Keratinocyte (primary cell): ENCODE data around the gene SCUBE1. TPM values are rescaled to one million over a fixed set of nuclear protein-coding genes. Genes with fewer than 3 reads are reported as not detected.

Experiments
- DNase-seq: peaks from one replicate; pipeline ENCODE4 v3.0.0-alpha.2; 2011; ENCODE audit warnings: low read depth, missing footprints, low spot score
- FAIRE-seq: peaks from 2 replicates; lab custom pipeline; 2011; peaks lifted over from hg19 to GRCh38; lab: Jason Lieb, UNC
- H2AFZ ChIP-seq: 2 replicates; pipeline ENCODE4 v1.6.0; 2012; ENCODE audit warnings: low read length, control low read depth, inconsistent platforms; ENCODE audit not compliant: control insufficient read depth
- H3K27ac ChIP-seq: 2 replicates; pipeline ENCODE4 v1.5.1; 2011; ENCODE audit warnings: low read length; ENCODE audit not compliant: control insufficient read depth, insufficient read depth
- H3K27me3 ChIP-seq: 3 replicates; pipeline ENCODE4 v1.6.0; 2011; ENCODE audit warnings: low read length; ENCODE audit not compliant: control insufficient read depth, insufficient read depth; ENCODE audit errors: extremely low read depth
- H3K36me3 ChIP-seq, 2 experiments: 2 replicates in 1 of 2; 3 replicates in 1 of 2; pipeline ENCODE4 v1.5.1; 2011; ENCODE audit warnings: low read length in 2 of 2, mild to moderate bottlenecking in 1 of 2; ENCODE audit not compliant: control insufficient read depth in 2 of 2, insufficient read depth in 2 of 2; ENCODE audit errors: extremely low read depth in 1 of 2
- H3K4me1 ChIP-seq: 3 replicates; pipeline ENCODE4 v1.5.1; 2011; ENCODE audit warnings: low read length; ENCODE audit not compliant: control insufficient read depth, insufficient read depth; ENCODE audit errors: extremely low read depth
- H3K4me2 ChIP-seq: 3 replicates; pipeline ENCODE4 v1.6.0; 2011; ENCODE audit warnings: low read depth, low read length; ENCODE audit not compliant: control insufficient read depth, insufficient read depth; ENCODE audit errors: extremely low read depth
- H3K4me3 ChIP-seq, 3 experiments: fragments of 200-600 bp in 1 of 3; sonication (generic) in 1 of 3; 2 replicates in 2 of 3; 3 replicates in 1 of 3; pipeline ENCODE4 v1.5.1; 2011 to 2016; ENCODE audit warnings: low read length in 3 of 3, mild to moderate bottlenecking in 3 of 3, control low read depth in 2 of 3, inconsistent platforms in 1 of 3, low read depth in 1 of 3, mixed read lengths in 1 of 3, mixed run types in 1 of 3, moderate library complexity in 1 of 3; ENCODE audit not compliant: control insufficient read depth in 2 of 3, insufficient read depth in 2 of 3; ENCODE audit errors: extremely low read depth in 1 of 3
- H3K79me2 ChIP-seq: 2 replicates; pipeline ENCODE4 v1.6.0; 2012; ENCODE audit warnings: low read length; ENCODE audit not compliant: control insufficient read depth, insufficient read depth
- H3K9ac ChIP-seq: 3 replicates; pipeline ENCODE4 v1.6.0; 2011; ENCODE audit warnings: low read length; ENCODE audit not compliant: control insufficient read depth, insufficient read depth; ENCODE audit errors: extremely low read depth
- H3K9me1 ChIP-seq: 3 replicates; pipeline ENCODE4 v1.6.0; 2011; ENCODE audit warnings: low read length; ENCODE audit not compliant: control insufficient read depth, insufficient read depth; ENCODE audit errors: extremely low read depth
- H3K9me3 ChIP-seq: 2 replicates; pipeline ENCODE4 v1.5.1; 2012; ENCODE audit warnings: low read depth, low read length; ENCODE audit not compliant: control insufficient read depth
- H4K20me1 ChIP-seq: 3 replicates; pipeline ENCODE4 v1.6.0; 2011; ENCODE audit warnings: low read length; ENCODE audit not compliant: control insufficient read depth, insufficient read depth; ENCODE audit errors: extremely low read depth
- CTCF ChIP-seq, 3 experiments: IDR thresholded peaks in 1 of 3; conservative IDR thresholded peaks in 1 of 3; optimal IDR thresholded peaks in 1 of 3; 2 replicates in 2 of 3; 3 replicates in 1 of 3; pipeline versions ENCODE3 to v1.5.1; 2011; ENCODE audit warnings: low read length in 3 of 3, mild to moderate bottlenecking in 3 of 3, moderate library complexity in 2 of 3, control low read depth in 1 of 3, inconsistent platforms in 1 of 3; ENCODE audit not compliant: insufficient read depth in 2 of 3; ENCODE audit errors: extremely low read depth in 1 of 3
- EZH2 ChIP-seq: IDR thresholded peaks from one replicate; pipeline ENCODE4 v1.6.1; 2012; ENCODE audit warnings: inconsistent platforms, mild to moderate bottlenecking, low read length, moderate library complexity
- dilution Hi-C: fragments of 300-500 bp; cut with MboI; formaldehyde crosslinking; loops from one replicate; pipeline ENCODE4 v1.7.0; 2020; ENCODE audit warnings: low sequenced_read_pairs; ENCODE audit not compliant: extremely low pct_ligation_motif_present
- polyA plus RNA-seq, 5 experiments: library from polyadenylated mRNA; depleted of rRNA in 3 of 5; stranded (reverse) in 3 of 5; stranded (forward) in 1 of 5; unstranded in 1 of 5; fragments of >200 nt; gene quantifications; 1 replicate in 1 of 5; 2 replicates in 3 of 5; 3 replicates in 1 of 5; pipeline versions ENCODE4 v1.2.1 to v1.2.3, GENCODE V29; 2011 to 2012; ENCODE audit warnings: missing spikeins in 2 of 5, low read depth in 1 of 5, low replicate concordance in 1 of 5

Gene SCUBE1
- polyA plus RNA-seq, 1 donor (not counting 4 experiments of a cell fraction or from before 2014, with no cell fraction given) = not detected

- dilution Hi-C loops = no loop called here
Measured at GRCh38 chr22:43304831-43305590, 38.2 kb downstream of the SCUBE1 start.

GRCh38 chr22:43303751-43304150, 39.4 kb downstream of the SCUBE1 start:
- Histone ChIP-seq H3K27me3 (peaks cover 9% of the 10 kb centered on the region), H3K4me2 (no peak overlapping the region), H4K20me1 (no peaks in the 10 kb centered on the region), H3K9ac (no peak overlapping the region), H3K36me3 (no peaks in the 10 kb centered on the region), H3K9me1 (no peaks in the 10 kb centered on the region), H3K4me1 (no peaks in the 10 kb centered on the region), H3K27ac (no peak overlapping the region), H3K79me2 (no peaks in the 10 kb centered on the region), H3K9me3 (no peaks in the 10 kb centered on the region), H3K4me3 (no peak overlapping the region), H2AFZ (no peak overlapping the region)
- FAIRE-seq (no peak), DNase-seq (no peak)
- TF ChIP-seq EZH2 (no peak), CTCF (optimal IDR thresholded peaks at IDR 0.05 in 1 of 3, IDR thresholded peaks at IDR 0.05 in 1 of 3, conservative IDR thresholded peaks at IDR 0.05 in 1 of 3; ENCODE audit: extremely low read depth in 1 of 3, insufficient read depth in 2 of 3, low read length in 3 of 3) (no peak)
- dilution Hi-C loops = no loop called here

More at GRCh38 chr22:43304831-43305590, 38.2 kb downstream of the SCUBE1 start:
- no peak for FAIRE-seq
- Histone ChIP-seq H3K9me1 (no peaks in the 10 kb centered on the region), H3K27ac (no peak overlapping the region), H3K27me3 (peaks cover 9% of the 10 kb centered on the region), H3K9me3 (no peaks in the 10 kb centered on the region), H3K79me2 (no peaks in the 10 kb centered on the region), H3K9ac (no peak overlapping the region), H3K4me1 (no peaks in the 10 kb centered on the region), H3K36me3 (no peaks in the 10 kb centered on the region), H4K20me1 (no peaks in the 10 kb centered on the region), H3K4me2 (no peak overlapping the region), H3K4me3 (no peak overlapping the region), H2AFZ (no peak overlapping the region)
- no peak for TF ChIP-seq EZH2
- TF ChIP-seq CTCF (optimal IDR thresholded peaks at IDR 0.05 in 1 of 3, IDR thresholded peaks at IDR 0.05 in 1 of 3, conservative IDR thresholded peaks at IDR 0.05 in 1 of 3; ENCODE audit: extremely low read depth in 1 of 3, insufficient read depth in 2 of 3, low read length in 3 of 3) = no peak
- DNase-seq = no peak
